IMR-90 (cell line): ENCODE measurements around the gene UBE2J1.

Experiments used
- CEBPB ChIP-seq: IDR thresholded peaks from 2 replicates; pipeline ENCODE4 v1.6.1; 2012; ENCODE audit warnings: low read depth, low read length, improper control_type of control experiment
- CTCF ChIP-seq: conservative IDR thresholded peaks from 2 replicates; pipeline ENCODE4 v1.5.1; 2012; ENCODE audit warnings: mild to moderate bottlenecking, low read depth, low read length, improper control_type of control experiment
- ELK1 ChIP-seq: fragments of 150-350 bp; IDR thresholded peaks from 2 replicates; pipeline ENCODE4 v1.6.1; 2016; ENCODE audit warnings: low read depth, mild to moderate bottlenecking, low read length, moderate library complexity, borderline replicate concordance
- MAZ ChIP-seq: IDR thresholded peaks from 2 replicates; pipeline ENCODE4 v1.6.1; 2012; ENCODE audit warnings: low read depth, mild to moderate bottlenecking, low read length, improper control_type of control experiment, moderate library complexity, borderline replicate concordance
- POLR2A ChIP-seq: IDR thresholded peaks from 2 replicates; pipeline ENCODE4 v1.6.1; 2012; ENCODE audit warnings: mild to moderate bottlenecking, low read depth, low read length
- RCOR1 ChIP-seq: IDR thresholded peaks from 2 replicates; pipeline ENCODE4 v1.6.1; 2012; ENCODE audit warnings: mild to moderate bottlenecking, low read length, improper control_type of control experiment; ENCODE audit not compliant: insufficient replicate concordance
- USF2 ChIP-seq: fragments of 150-350 bp; IDR thresholded peaks from 2 replicates; pipeline ENCODE4 v1.6.1; 2017; ENCODE audit warnings: mild to moderate bottlenecking, antibody characterized with exemption, low read length, low read depth

- TF ChIP-seq CEBPB (no peak), RCOR1 (no peak), POLR2A (no peak), USF2 (no peak), CTCF (no peak), ELK1 (no peak), MAZ (no peak)
Observed at GRCh38 chr6:89379281-89379680, 26.8 kb upstream of the UBE2J1 start.
